GM12873 (cell line): Measurements from ENCODE around the gene CST9L.

Experiments used
- TF ChIP-seq, protein P1 (sequence below): IDR thresholded peaks from 2 replicates; pipeline ENCODE4 v1.5.1; 2012; ENCODE audit warnings: low read depth, mild to moderate bottlenecking, moderate library complexity, low read length, control low read depth; ENCODE audit not compliant: insufficient read depth; ENCODE audit errors: missing control alignments

The CST9L gene

GRCh38 chr20:23569570-23569969 is 1.3 kb upstream of the CST9L start:
- TF ChIP-seq, protein P1, sequence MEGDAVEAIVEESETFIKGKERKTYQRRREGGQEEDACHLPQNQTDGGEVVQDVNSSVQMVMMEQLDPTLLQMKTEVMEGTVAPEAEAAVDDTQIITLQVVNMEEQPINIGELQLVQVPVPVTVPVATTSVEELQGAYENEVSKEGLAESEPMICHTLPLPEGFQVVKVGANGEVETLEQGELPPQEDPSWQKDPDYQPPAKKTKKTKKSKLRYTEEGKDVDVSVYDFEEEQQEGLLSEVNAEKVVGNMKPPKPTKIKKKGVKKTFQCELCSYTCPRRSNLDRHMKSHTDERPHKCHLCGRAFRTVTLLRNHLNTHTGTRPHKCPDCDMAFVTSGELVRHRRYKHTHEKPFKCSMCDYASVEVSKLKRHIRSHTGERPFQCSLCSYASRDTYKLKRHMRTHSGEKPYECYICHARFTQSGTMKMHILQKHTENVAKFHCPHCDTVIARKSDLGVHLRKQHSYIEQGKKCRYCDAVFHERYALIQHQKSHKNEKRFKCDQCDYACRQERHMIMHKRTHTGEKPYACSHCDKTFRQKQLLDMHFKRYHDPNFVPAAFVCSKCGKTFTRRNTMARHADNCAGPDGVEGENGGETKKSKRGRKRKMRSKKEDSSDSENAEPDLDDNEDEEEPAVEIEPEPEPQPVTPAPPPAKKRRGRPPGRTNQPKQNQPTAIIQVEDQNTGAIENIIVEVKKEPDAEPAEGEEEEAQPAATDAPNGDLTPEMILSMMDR: no peak

DNA sequence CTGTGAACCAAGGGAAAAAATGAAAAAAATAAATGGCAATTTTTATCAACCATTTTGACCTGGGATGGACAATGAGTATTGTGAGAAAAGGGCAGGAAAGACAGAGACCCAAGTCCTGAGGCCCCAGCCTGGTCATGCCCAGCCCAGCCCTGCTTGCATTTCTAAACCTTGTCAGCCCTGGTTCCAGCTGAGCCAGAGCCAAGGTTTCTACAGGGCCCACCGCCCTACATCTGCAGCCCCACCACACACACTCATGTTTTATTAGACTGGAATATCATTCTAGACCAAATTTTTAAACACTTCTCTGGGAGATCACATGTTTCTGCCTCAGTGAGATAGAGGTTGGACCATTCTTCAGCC is 667 bp upstream of the CST9L start:
- TF ChIP-seq, protein P1: no peak

- TF ChIP-seq, protein P1: no peak
These were observed 1.9 kb downstream of the CST9L start for GRCh38 chr20:23566199-23566932.

DNA sequence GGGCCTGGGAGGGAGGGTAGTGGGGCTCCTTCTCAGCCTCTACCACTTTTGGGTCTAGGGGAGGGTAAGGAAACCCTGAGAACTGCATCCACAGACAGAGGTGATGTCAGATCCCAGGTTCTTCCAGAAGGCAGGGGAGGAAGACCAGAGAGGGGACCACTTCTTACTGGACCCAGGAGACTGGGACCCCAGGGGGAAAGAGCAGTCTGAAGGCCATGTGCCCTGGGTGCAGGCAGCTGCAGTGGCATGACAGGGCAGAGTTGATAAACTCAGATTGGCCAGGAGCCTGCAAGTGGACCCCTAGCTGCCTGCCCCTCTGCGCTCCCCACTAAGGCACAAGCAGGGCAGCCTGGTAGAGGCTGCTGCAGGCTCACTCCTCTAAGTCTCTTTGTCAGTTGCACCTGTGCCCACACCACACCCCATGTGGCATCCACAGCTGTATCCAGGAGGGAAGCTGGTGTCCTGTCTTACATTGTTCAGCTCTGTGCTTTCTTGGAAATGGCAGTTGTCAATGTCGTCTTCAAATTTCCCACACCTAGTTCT is 2.7 kb downstream of the CST9L start:
- TF ChIP-seq, protein P1: no peak

DNA sequence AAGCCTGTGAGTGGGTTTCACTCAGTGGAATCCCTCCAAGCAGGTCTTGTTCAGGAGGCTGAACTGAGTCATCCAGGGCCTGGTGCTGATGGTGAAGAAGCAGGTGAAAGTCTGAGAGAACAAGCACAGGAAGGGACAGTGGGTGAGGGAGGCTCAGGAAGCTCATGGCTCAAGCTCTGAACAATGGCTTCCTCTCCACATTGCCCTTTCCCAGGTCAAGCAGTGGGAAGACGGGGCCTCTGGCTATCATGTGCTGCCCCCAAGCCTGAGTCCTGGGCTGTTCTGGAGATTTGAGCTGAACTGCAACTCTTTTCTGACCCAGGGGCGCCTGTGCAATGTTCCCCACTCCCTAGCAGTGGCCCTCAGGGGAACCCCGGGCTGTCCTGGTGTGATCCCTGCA is 3.4 kb downstream of the CST9L start:
- TF ChIP-seq, protein P1: no peak

- TF ChIP-seq, protein P1: no peak
These were observed 5.5 kb downstream of the CST9L start for GRCh38 chr20:23562721-23563342.

DNA sequence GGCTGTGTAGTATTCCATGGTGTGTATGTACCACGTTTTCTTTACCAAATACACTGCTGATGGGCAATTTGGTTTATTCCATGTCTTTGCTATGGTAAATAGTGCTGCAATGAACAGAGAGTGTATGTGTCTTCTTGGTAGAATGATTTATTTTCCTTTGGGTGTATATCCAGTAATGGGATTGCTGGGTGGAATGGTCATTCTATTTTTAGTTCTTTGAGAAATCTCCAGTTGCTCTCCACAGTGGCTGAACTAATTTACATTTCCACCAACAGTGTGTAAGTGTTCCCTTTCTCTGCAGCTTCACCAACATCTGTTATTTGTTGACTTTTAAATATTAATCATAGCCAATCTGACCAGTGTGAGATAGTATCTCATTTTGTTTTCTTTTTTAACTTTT is 13.9 kb downstream of the CST9L start:
- TF ChIP-seq, protein P1: no peak
